GM12878 (cell line): ENCODE data around the gene TBP. TPM values are rescaled to one million over a fixed set of nuclear protein-coding genes. Genes with fewer than 3 reads are reported as not detected.

Experiments
- ATAC-seq: fragments of 200-7000 bp; cut with Tn5 transposase; 3 replicates; pipeline ENCODE4 v1.9.1; 2020; ENCODE audit warnings: mild to moderate bottlenecking, moderate library complexity
- BruUV-seq: library from RNA; stranded (reverse); fragments of 400-500 nt; replicated peaks from 2 replicates; lab custom pipeline; 2021; lab: Mats Ljungman, UMichigan
- CTCF ChIA-PET: fragments of 300-600 bp; sonication (Branson Sonifier 250); formaldehyde crosslinking; extraction: SDS; loops from one replicate; lab custom pipeline; 2021; ENCODE audit warnings: inconsistent platforms; lab: Yijun Ruan, JAX
- POLR2A ChIA-PET: fragments of 350-600 bp; formaldehyde crosslinking; extraction: SDS; loops from one replicate; lab custom pipeline; 2021; ENCODE audit warnings: inconsistent platforms; lab: Charles Lee
- RAD21 ChIA-PET: fragments of 300-600 bp; sonication (Branson Sonifier 250); formaldehyde crosslinking; loops from one replicate; lab custom pipeline; 2023; ENCODE audit warnings: antibody characterized with exemption; ENCODE audit not compliant: unreplicated experiment; lab: Charles Lee
- SMC1A ChIA-PET: fragments of 300-600 bp; sonication (Branson Sonifier 250); formaldehyde crosslinking; loops from one replicate; lab custom pipeline; 2023; ENCODE audit not compliant: unreplicated experiment, uncharacterized antibody; lab: Charles Lee
- DNase-seq: peaks from one replicate; pipeline ENCODE4 v3.0.0-alpha.2; 2011; ENCODE audit warnings: low read depth, low spot score
- FAIRE-seq: peaks from 3 replicates; lab custom pipeline; 2011; peaks lifted over from hg19 to GRCh38; lab: Jason Lieb, UNC
- H2AFZ ChIP-seq: 2 replicates; pipeline ENCODE4 v1.6.0; 2011; ENCODE audit warnings: low read depth, low read length, control low read depth; ENCODE audit not compliant: control insufficient read depth
- H3K27ac ChIP-seq: 2 replicates; pipeline ENCODE4 v1.5.1; 2011; ENCODE audit warnings: control low read depth; ENCODE audit not compliant: control insufficient read depth, insufficient read depth
- H3K27me3 ChIP-seq, 2 experiments: replicated peaks in 1 of 2; 2 replicates each; pipeline versions ENCODE4 v1.6.0 to v1.6.1; 2011; ENCODE audit warnings: low read length in 1 of 2; ENCODE audit not compliant: control insufficient read depth in 2 of 2, insufficient read depth in 2 of 2
- H3K36me3 ChIP-seq, 2 experiments: 2 replicates each; pipeline ENCODE4 v1.5.1; 2011; ENCODE audit warnings: low read length in 1 of 2; ENCODE audit not compliant: control insufficient read depth in 2 of 2, insufficient read depth in 2 of 2
- H3K4me1 ChIP-seq: 2 replicates; pipeline ENCODE4 v1.6.1; 2011; ENCODE audit warnings: mild to moderate bottlenecking, low read length, moderate library complexity, mixed read lengths; ENCODE audit not compliant: control insufficient read depth, insufficient read depth
- H3K4me2 ChIP-seq: 2 replicates; pipeline ENCODE4 v1.6.0; 2011; ENCODE audit warnings: control low read depth; ENCODE audit not compliant: control insufficient read depth, insufficient read depth
- H3K4me3 ChIP-seq: fragments of 200-600 bp; sonication (generic); 2 replicates; pipeline ENCODE4 v1.5.1; 2016
- H3K79me2 ChIP-seq: 2 replicates; pipeline ENCODE4 v1.6.0; 2011; ENCODE audit warnings: low read length; ENCODE audit not compliant: control insufficient read depth, insufficient read depth
- H3K9ac ChIP-seq: 2 replicates; pipeline ENCODE4 v1.8.0; 2011; ENCODE audit warnings: low read length, control low read depth, mixed read lengths; ENCODE audit not compliant: control insufficient read depth, insufficient read depth
- H3K9me3 ChIP-seq: replicated peaks from 3 replicates; pipeline ENCODE4 v1.5.1; 2011; ENCODE audit warnings: mild to moderate bottlenecking, low read length; ENCODE audit not compliant: control insufficient read depth, insufficient read depth
- H4K20me1 ChIP-seq: 2 replicates; pipeline ENCODE4 v1.6.0; 2011; ENCODE audit not compliant: control insufficient read depth, insufficient read depth
- ATF7 ChIP-seq: fragments of 450-650 bp; IDR thresholded peaks from 2 replicates; pipeline ENCODE4 v1.6.1; 2016; ENCODE audit warnings: low read depth, mild to moderate bottlenecking
- CBFB ChIP-seq: IDR thresholded peaks from 2 replicates; pipeline ENCODE4 v1.6.1; 2016; ENCODE audit warnings: antibody characterized with exemption, low read depth
- CHD1 ChIP-seq: IDR thresholded peaks from 2 replicates; pipeline ENCODE4 v1.6.1; 2012; ENCODE audit warnings: low read depth, low read length, improper control_type of control experiment
- DPF2 ChIP-seq: fragments of 450-650 bp; IDR thresholded peaks from 2 replicates; pipeline ENCODE4 v1.6.1; 2017; ENCODE audit warnings: mild to moderate bottlenecking
- EP300 ChIP-seq, 2 experiments: fragments of 150-350 bp in 1 of 2; IDR thresholded peaks; 2 replicates each; pipeline ENCODE4 v1.6.1; 2011 to 2012; ENCODE audit warnings: low read depth in 2 of 2, low read length in 2 of 2, borderline replicate concordance in 1 of 2, improper control_type of control experiment in 1 of 2, inconsistent platforms in 1 of 2; ENCODE audit not compliant: control insufficient read depth in 1 of 2
- FOXM1 ChIP-seq: IDR thresholded peaks from 2 replicates; pipeline ENCODE4 v1.6.1; 2012; ENCODE audit warnings: low read depth, mild to moderate bottlenecking, inconsistent platforms, low read length, moderate library complexity
- GABPA ChIP-seq: IDR thresholded peaks from 2 replicates; pipeline ENCODE4 v1.6.1; 2014; ENCODE audit warnings: antibody characterized with exemption, low read depth, mild to moderate bottlenecking, inconsistent platforms
- HCFC1 ChIP-seq: fragments of 150-350 bp; IDR thresholded peaks from 2 replicates; pipeline ENCODE4 v1.6.1; 2014; ENCODE audit warnings: low read length
- KLF5 ChIP-seq: fragments of 450-650 bp; IDR thresholded peaks from 2 replicates; pipeline ENCODE4 v1.6.1; 2014; ENCODE audit warnings: mild to moderate bottlenecking; ENCODE audit not compliant: partially characterized antibody
- MYB ChIP-seq: fragments of 150-350 bp; IDR thresholded peaks from 2 replicates; pipeline ENCODE4 v1.6.1; 2014; ENCODE audit warnings: mild to moderate bottlenecking, low read depth, low read length, borderline replicate concordance
- NFYA ChIP-seq: IDR thresholded peaks from 2 replicates; pipeline ENCODE4 v1.6.1; 2011; ENCODE audit warnings: low read depth, mild to moderate bottlenecking, low read length, improper control_type of control experiment, borderline replicate concordance
- NFYB ChIP-seq: IDR thresholded peaks from 2 replicates; pipeline ENCODE4 v1.6.1; 2011; ENCODE audit warnings: low read depth, mild to moderate bottlenecking, low read length, improper control_type of control experiment, moderate library complexity; ENCODE audit not compliant: insufficient read depth
- SUZ12 ChIP-seq: fragments of 200-600 bp; sonication (generic); IDR thresholded peaks from one replicate; pipeline ENCODE4 v1.6.1; 2018; ENCODE audit warnings: antibody characterized with exemption, mild to moderate bottlenecking; ENCODE audit not compliant: unreplicated experiment
- TCF12 ChIP-seq: IDR thresholded peaks from 2 replicates; pipeline ENCODE4 v1.6.1; 2011; ENCODE audit warnings: low read depth, mild to moderate bottlenecking, low read length
- TCF3 ChIP-seq: IDR thresholded peaks from 2 replicates; pipeline ENCODE4 v1.6.1; 2012; ENCODE audit warnings: low read depth, mild to moderate bottlenecking, low read length, borderline replicate concordance; ENCODE audit not compliant: insufficient read depth
- WGBS: methylation state at CpG from one replicate; pipeline ENCODE4 v1.1.6; 2016; ENCODE audit warnings: low lambda C conversion rate; ENCODE audit not compliant: insufficient replicate concordance, insufficient coverage; ENCODE audit errors: missing lambda C conversion rate; 5-methylcytosine and 5-hydroxymethylcytosine counted together
- in situ Hi-C: fragments of 300-500 bp; cut with MboI; formaldehyde crosslinking; loops from 9 replicates; pipeline ENCODE4 v1.14.3; 2018; ENCODE audit warnings: mixed read lengths
- intact Hi-C: fragments of 100-400 bp; cut with micrococcal nuclease; formaldehyde crosslinking; loops from one replicate; pipeline ENCODE4 v1.14.2; 2022; ENCODE audit not compliant: unreplicated experiment
- polyA plus RNA-seq, 11 experiments: library from polyadenylated mRNA; depleted of rRNA in 4 of 11; unstranded in 6 of 11; stranded (reverse) in 5 of 11; fragments of >200 nt; fragmentation: Nextera tagmentation in 4 of 11; fragmentation: Illumina TruSeq in 1 of 11; extraction: Ambion mirVana in 4 of 11; extraction: Trizol in 1 of 11; gene quantifications; 1 replicate in 1 of 11; 2 replicates in 10 of 11; pipeline versions ENCODE4 v1.2.1 to v1.2.3, GENCODE V29; 2011 to 2016; ENCODE audit warnings: inconsistent platforms in 2 of 11, missing spikeins in 2 of 11, low read depth in 1 of 11
- total RNA-seq, 4 experiments: library from RNA; depleted of rRNA in 3 of 4; stranded (reverse); fragments of >200 nt in 3 of 4; fragmentation: Illumina TruSeq in 1 of 4; extraction: Trizol in 1 of 4; gene quantifications; 2 replicates each; pipeline versions ENCODE4 v1.2.1 to v1.2.3, GENCODE V29; 2013 to 2021
- TF ChIP-seq, protein P1 (sequence below): fragments of 450-650 bp; IDR thresholded peaks from 2 replicates; pipeline ENCODE4 v1.6.1; 2017; ENCODE audit warnings: borderline replicate concordance

TBP gene
- total and polyA plus RNA-seq, 10 of the 15 experiments (the other 5 are each of a cell fraction or from before 2014, with no cell fraction given), result 13.6 to 39.5 (median 26.5) TPM

GRCh38 chr6:170524172-170524502 lies 30.0 kb upstream of the TBP start:
- ChIA-PET SMC1A (no interaction called here), POLR2A (no interaction called here), RAD21 (interaction anchor here (0.9 kb wide), 1 partner anchor 775 kb away, joined by 3 read pairs; no protein-coding TSS in a partner anchor), CTCF (interaction anchor here (0.8 to 3.3 kb wide), 4 partner anchors 17 to 734 kb away, joined by 3 to 12 read pairs (median 4); no protein-coding TSS in a partner anchor)
- H4K20me1 ChIP-seq, result no peaks in the 10 kb centered on the region
- 30% methylated on average over 5 of the region's 5 CpGs for WGBS
- no peak overlapping the region for H3K4me2 ChIP-seq
- H3K4me1 ChIP-seq, result no peaks in the 10 kb centered on the region
- no TSS peak for BruUV-seq
- no peak for ATAC-seq
- in situ Hi-C loops, result no loop called here
- H3K79me2 ChIP-seq, result no peaks in the 10 kb centered on the region
- H3K9ac ChIP-seq, result no peak overlapping the region
- H3K36me3 ChIP-seq, result no peaks in the 10 kb centered on the region
- no peak for DNase-seq
- H3K4me3 ChIP-seq, result no peak overlapping the region
- FAIRE-seq, result no peak
- no peaks in the 10 kb centered on the region for H3K27me3 ChIP-seq
- no peaks in the 10 kb centered on the region for H3K9me3 ChIP-seq
- TF ChIP-seq GABPA (no peak), MYB (no peak), TCF3 (0 out of 2 replicates have a peak, but pooled peaks have one; percentile 31)
- intact Hi-C loops, result no loop called here
- H2AFZ ChIP-seq, result no peak overlapping the region
- H3K27ac ChIP-seq, result no peak overlapping the region

DNA sequence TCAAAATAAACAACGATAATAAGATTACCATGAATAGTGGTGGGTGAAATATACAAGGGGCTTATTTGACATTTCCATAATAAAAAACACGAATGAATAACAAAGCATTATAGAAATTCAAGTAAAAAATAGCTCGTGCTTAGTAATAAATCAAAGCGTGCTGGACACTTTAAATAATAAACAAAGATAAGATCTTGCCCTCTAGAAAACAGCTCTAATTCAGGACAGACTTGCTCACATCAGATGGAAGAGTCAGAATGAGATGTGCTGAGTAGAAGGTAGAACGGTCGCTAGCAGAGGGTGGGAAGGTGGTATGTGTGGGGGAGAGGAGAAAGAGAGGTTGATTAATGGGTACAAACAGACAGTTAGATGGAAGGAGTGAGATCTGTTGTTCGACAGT lies 28.4 kb upstream of the TBP start:
- intact Hi-C loops, result no loop called here

More for the DNA sequence above, 28.4 kb upstream of the TBP start:
- in situ Hi-C loops, result loop anchor here (5.0 kb wide), 1 partner anchor 1633 kb away; no protein-coding TSS in a partner anchor
- WGBS, result 68% methylated on average over 7 of the region's 7 CpGs
- no TSS peak for BruUV-seq
- ChIA-PET POLR2A (no interaction called here), CTCF (interaction anchor here (1.0 kb wide), 1 partner anchor 736 kb away, joined by 4 read pairs; no protein-coding TSS in a partner anchor), SMC1A (interaction anchor here (0.9 to 1.2 kb wide), 2 partner anchors 694 to 720 kb away, joined by 3 to 4 read pairs; no protein-coding TSS in a partner anchor), RAD21 (interaction anchor here (1.0 kb wide), 1 partner anchor 9 kb away, joined by 4 read pairs; no protein-coding TSS in a partner anchor)
- Histone ChIP-seq H3K4me2 (no peak overlapping the region), H3K4me3 (no peak overlapping the region), H3K27ac (no peak overlapping the region), H3K79me2 (no peaks in the 10 kb centered on the region), H3K4me1 (no peaks in the 10 kb centered on the region), H3K27me3 (no peaks in the 10 kb centered on the region), H4K20me1 (no peaks in the 10 kb centered on the region), H3K9ac (no peak overlapping the region), H3K9me3 (no peaks in the 10 kb centered on the region), H3K36me3 (no peaks in the 10 kb centered on the region), H2AFZ (no peak overlapping the region)
- no peak for TF ChIP-seq HCFC1
- no peak for TF ChIP-seq KLF5
- TF ChIP-seq FOXM1, result no peak
- no peak for TF ChIP-seq DPF2
- no peak for TF ChIP-seq SUZ12
- no peak for TF ChIP-seq NFYA
- TF ChIP-seq TCF12, result no peak
- TF ChIP-seq EP300 (IDR thresholded peaks at IDR 0.05; ENCODE audit: borderline replicate concordance in 1 of 2, control insufficient read depth in 1 of 2, low read depth in 2 of 2, low read length in 2 of 2), result no peak
- TF ChIP-seq, protein P1, sequence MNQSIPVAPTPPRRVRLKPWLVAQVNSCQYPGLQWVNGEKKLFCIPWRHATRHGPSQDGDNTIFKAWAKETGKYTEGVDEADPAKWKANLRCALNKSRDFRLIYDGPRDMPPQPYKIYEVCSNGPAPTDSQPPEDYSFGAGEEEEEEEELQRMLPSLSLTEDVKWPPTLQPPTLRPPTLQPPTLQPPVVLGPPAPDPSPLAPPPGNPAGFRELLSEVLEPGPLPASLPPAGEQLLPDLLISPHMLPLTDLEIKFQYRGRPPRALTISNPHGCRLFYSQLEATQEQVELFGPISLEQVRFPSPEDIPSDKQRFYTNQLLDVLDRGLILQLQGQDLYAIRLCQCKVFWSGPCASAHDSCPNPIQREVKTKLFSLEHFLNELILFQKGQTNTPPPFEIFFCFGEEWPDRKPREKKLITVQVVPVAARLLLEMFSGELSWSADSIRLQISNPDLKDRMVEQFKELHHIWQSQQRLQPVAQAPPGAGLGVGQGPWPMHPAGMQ, result no peak
- TF ChIP-seq CBFB, result no peak
- no peak for TF ChIP-seq CHD1
- no peak for TF ChIP-seq NFYB
- TF ChIP-seq ATF7, result no peak
- ATAC-seq (no peak), DNase-seq (no peak), FAIRE-seq (no peak)
